Measurements from ENCODE around the gene IRF3. TPM values are rescaled to one million over a fixed set of nuclear protein-coding genes. Genes with fewer than 3 reads are reported as not detected.

The IRF3 gene
- total and polyA plus RNA-seq, 2 donors from 2014 or later: 64.5 to 84.9 TPM

GRCh38 chr19:49645995-49646394 lies 19.7 kb downstream of the IRF3 start:
- no peaks in the 10 kb centered on the region for H3K9me3 ChIP-seq (ENCODE audit: control insufficient read depth in 2 of 3, insufficient read depth in 1 of 3, low read length in 3 of 3)
- H3K4me1 ChIP-seq (ENCODE audit: control insufficient read depth in 2 of 3, insufficient read depth in 2 of 3, low read depth in 1 of 3, low read length in 3 of 3): peaks cover 7 to 14% (median 10%) of the 10 kb centered on the region in 3 donors
- DNase-seq (no peak), FAIRE-seq (no peak)
- no peak overlapping the region for H3K27ac ChIP-seq (ENCODE audit: low read depth in 2 of 2, low read length in 2 of 2)
- H3K9ac ChIP-seq (ENCODE audit: low read length in 3 of 3): no peak overlapping the region
- TF ChIP-seq CTCF (IDR thresholded peaks at IDR 0.05; ENCODE audit: borderline replicate concordance, extremely low read depth, insufficient read depth): no peak
- H3K36me3 ChIP-seq (ENCODE audit: control insufficient read depth in 2 of 3, insufficient read depth in 3 of 3, low read length in 3 of 3): peaks cover 0 to 21% (median 10%) of the 10 kb centered on the region in 3 donors
- intact Hi-C loops (cut with DNase I): no loop called here
- no peaks in the 10 kb centered on the region for H3K27me3 ChIP-seq (ENCODE audit: control insufficient read depth, insufficient read depth, low read length)
- H3K4me3 ChIP-seq (ENCODE audit: low read length in 3 of 3): no peak overlapping the region

- H3K36me3 ChIP-seq (ENCODE audit: control insufficient read depth in 2 of 3, insufficient read depth in 3 of 3, low read length in 3 of 3): peaks cover 0 to 21% (median 10%) of the 10 kb centered on the region in 3 donors
- no peaks in the 10 kb centered on the region for H3K27me3 ChIP-seq (ENCODE audit: control insufficient read depth, insufficient read depth, low read length)
Measured at GRCh38 chr19:49645592-49645991, 20.1 kb downstream of the IRF3 start.

GRCh38 chr19:49643466-49643865 lies 22.2 kb downstream of the IRF3 start:
- Histone ChIP-seq H3K4me3 (ENCODE audit: low read length in 3 of 3) (no peak overlapping the region), H3K9ac (ENCODE audit: low read length in 3 of 3) (no peak overlapping the region), H3K4me1 (ENCODE audit: control insufficient read depth in 2 of 3, insufficient read depth in 2 of 3, low read depth in 1 of 3, low read length in 3 of 3) (peaks cover 7 to 15% (median 14%) of the 10 kb centered on the region in 3 donors), H3K36me3 (ENCODE audit: control insufficient read depth in 2 of 3, insufficient read depth in 3 of 3, low read length in 3 of 3) (peaks cover 0 to 11% (median 5%) of the 10 kb centered on the region in 3 donors), H3K27ac (ENCODE audit: low read depth in 2 of 2, low read length in 2 of 2) (no peak overlapping the region), H3K9me3 (ENCODE audit: control insufficient read depth in 2 of 3, insufficient read depth in 1 of 3, low read length in 3 of 3) (no peaks in the 10 kb centered on the region), H3K27me3 (ENCODE audit: control insufficient read depth, insufficient read depth, low read length) (no peaks in the 10 kb centered on the region)
- intact Hi-C loops (cut with DNase I): no loop called here
- FAIRE-seq (no peak), DNase-seq (no peak)
- TF ChIP-seq CTCF (IDR thresholded peaks at IDR 0.05; ENCODE audit: borderline replicate concordance, extremely low read depth, insufficient read depth): no peak

More at GRCh38 chr19:49645592-49645991, 20.1 kb downstream of the IRF3 start:
- H3K4me1 ChIP-seq (ENCODE audit: control insufficient read depth in 2 of 3, insufficient read depth in 2 of 3, low read depth in 1 of 3, low read length in 3 of 3): peaks cover 7 to 14% (median 13%) of the 10 kb centered on the region in 3 donors
- no peak overlapping the region for H3K27ac ChIP-seq (ENCODE audit: low read depth in 2 of 2, low read length in 2 of 2)
- FAIRE-seq (no peak), DNase-seq (no peak)
- H3K9ac ChIP-seq (ENCODE audit: low read length in 3 of 3): no peak overlapping the region
- no peak overlapping the region for H3K4me3 ChIP-seq (ENCODE audit: low read length in 3 of 3)
- intact Hi-C loops (cut with DNase I): no loop called here
- no peak for TF ChIP-seq CTCF (IDR thresholded peaks at IDR 0.05; ENCODE audit: borderline replicate concordance, extremely low read depth, insufficient read depth)
- no peaks in the 10 kb centered on the region for H3K9me3 ChIP-seq (ENCODE audit: control insufficient read depth in 2 of 3, insufficient read depth in 1 of 3, low read length in 3 of 3)
